Esophagus muscularis mucosa (tissue), 3 donors: ENCODE measurements around the gene STX8.

Experiments
- CTCF ChIP-seq, 3 experiments: fragments of 200-600 bp in 2 of 3; fragments of 450-650 bp in 1 of 3; sonication (generic) in 2 of 3; IDR thresholded peaks; one replicate each; pipeline ENCODE4 v1.5.1; 2017 to 2019; ENCODE audit warnings: antibody characterized with exemption in 3 of 3, mild to moderate bottlenecking in 2 of 3, moderate library complexity in 1 of 3
- POLR2AphosphoS5 ChIP-seq, 2 donors: sonication (generic); formaldehyde crosslinking; IDR thresholded peaks; one replicate each; pipeline ENCODE4 v1.6.1; 2017; ENCODE audit warnings: antibody characterized with exemption in 2 of 2

DNA sequence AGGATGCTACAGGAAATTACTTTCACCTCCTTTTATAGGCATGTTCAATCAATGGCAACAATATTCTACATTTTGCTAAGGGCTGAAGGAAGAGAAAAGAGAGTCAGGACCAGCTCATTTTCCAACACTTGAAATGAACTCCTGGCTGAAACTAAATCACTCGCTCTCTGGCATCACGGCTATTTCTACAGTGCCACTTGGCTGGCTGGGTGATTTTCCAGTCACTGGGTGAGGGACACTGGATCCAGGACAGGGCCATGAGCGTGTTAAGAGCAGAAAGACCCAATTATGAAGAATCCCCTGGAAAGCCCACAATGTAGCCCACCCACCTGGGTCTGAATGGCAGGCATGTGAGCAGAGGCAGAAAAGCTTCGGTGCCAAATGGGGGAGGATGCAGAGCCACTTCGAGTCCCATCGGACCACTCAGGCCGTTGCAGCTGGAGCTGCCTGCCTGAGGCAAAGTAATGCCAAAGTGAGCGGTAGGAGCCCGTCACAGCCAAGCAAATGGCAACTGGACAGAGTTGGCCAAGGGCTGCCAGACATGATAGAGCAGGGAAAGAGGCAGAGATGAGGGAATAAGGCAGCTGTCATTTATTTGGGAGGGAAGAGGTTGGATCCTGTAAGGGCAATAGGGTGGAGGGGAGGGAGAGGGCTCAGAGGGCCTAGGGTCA lies 246.2 kb downstream of the STX8 start:
- TF ChIP-seq POLR2AphosphoS5 (IDR thresholded peaks at IDR 0.05) (no peak), CTCF (IDR thresholded peaks at IDR 0.05) (no peak)
